Central memory CD8-positive, alpha-beta T cell (primary cell): ENCODE results near the gene GNB1.

ENCODE experiments used
- ATAC-seq: fragments of 150-1000 bp; cut with Tn5 transposase; replicated peaks from 2 replicates; pipeline ENCODE4 v1.10.0; 2022; ENCODE audit warnings: mild to moderate bottlenecking, moderate FRiP score, moderate number of reproducible peaks; ENCODE audit not compliant: poor library complexity, severe bottlenecking; ENCODE audit errors: extremely low read depth
- DNase-seq, 2 donors: peaks; one replicate each; pipeline ENCODE4 v3.0.0; 2021; ENCODE audit warnings: low spot score in 2 of 2
- H3K27ac Mint-ChIP-seq: one replicate; pipeline ENCODE4 v1.8.0; 2022; ENCODE audit warnings: low read depth, mild to moderate bottlenecking, moderate library complexity, mixed read lengths
- H3K27me3 Mint-ChIP-seq: one replicate; pipeline ENCODE4 v1.8.0; 2022; ENCODE audit warnings: mixed read lengths
- H3K36me3 Mint-ChIP-seq: one replicate; pipeline ENCODE4 v1.8.0; 2022; ENCODE audit warnings: mild to moderate bottlenecking, moderate library complexity, mixed read lengths; ENCODE audit not compliant: insufficient read depth
- H3K4me1 Mint-ChIP-seq: one replicate; pipeline ENCODE4 v1.8.0; 2022; ENCODE audit warnings: mixed read lengths
- H3K4me3 Mint-ChIP-seq: one replicate; pipeline ENCODE4 v1.8.0; 2022; ENCODE audit warnings: mild to moderate bottlenecking, moderate library complexity, mixed read lengths
- H3K9me3 Mint-ChIP-seq: one replicate; pipeline ENCODE4 v1.8.0; 2022; ENCODE audit warnings: mixed read lengths

Gene GNB1

DNA sequence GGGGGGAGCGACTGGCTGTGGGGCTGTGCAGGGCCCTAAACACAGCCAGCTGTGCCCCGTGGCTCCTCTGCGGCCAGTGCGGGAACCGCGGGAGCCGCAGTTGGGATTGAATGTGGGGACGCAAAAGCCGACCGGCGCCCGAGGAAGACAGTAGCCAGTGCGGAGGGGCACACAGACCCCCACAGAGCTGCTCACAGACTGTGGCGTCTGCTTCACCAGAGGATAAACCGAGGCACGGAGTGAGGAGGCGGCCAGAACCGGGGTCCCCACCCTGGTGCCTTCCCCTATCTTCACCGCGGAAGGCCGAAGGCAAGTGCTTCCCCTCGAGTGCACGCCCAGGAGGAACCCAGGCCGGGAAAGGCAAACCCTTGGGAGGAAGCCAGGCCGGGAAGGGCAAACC is 36.9 kb upstream of the GNB1 start:
- Mint-ChIP-seq H3K9me3 (no peaks in the 10 kb centered on the region), H3K36me3 (no peaks in the 10 kb centered on the region), H3K4me3 (no peak overlapping the region), H3K27me3 (no peaks in the 10 kb centered on the region), H3K4me1 (no peaks in the 10 kb centered on the region), H3K27ac (no peak overlapping the region)
- DNase-seq = no peak
- no peak for ATAC-seq

DNA sequence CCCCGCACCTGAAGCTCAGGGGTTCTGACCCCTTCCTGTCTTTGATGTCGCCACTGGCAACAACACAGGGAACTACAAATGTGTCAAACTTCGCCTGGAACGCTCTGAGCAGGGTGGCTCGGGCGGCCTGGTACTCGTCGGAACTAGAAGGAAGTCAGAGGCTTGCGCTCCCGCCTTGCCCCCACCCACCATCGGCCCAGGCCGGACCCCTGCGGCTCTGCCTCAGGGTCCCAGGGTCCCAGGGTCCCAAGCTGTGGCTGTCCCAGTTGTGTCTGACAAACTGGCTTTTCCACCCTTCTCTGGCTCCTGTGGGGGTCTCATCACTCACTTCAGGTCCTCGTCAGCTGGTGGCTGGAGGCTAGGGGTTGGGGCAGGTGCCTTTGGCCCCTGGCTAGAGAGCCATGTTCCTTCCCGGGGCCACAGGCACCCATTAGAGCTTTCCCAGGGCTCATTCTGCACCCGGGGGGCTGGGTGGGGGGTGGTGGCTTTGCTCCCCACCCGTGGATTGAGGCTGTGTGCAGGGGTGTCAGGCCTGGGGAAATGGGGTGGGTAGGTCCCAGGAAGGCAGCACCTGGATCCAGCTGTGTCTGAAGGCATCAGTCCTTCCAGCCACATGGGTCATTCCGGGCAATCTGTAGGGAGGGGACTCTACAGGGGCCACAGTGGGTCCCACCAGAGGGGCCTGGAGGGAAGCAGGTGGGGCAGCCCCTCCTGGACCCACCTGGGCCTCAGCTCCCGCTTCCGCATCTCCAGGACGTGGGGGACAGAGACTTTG is 36.2 kb upstream of the GNB1 start:
- Mint-ChIP-seq H3K36me3 (no peaks in the 10 kb centered on the region), H3K27me3 (no peaks in the 10 kb centered on the region), H3K4me1 (no peaks in the 10 kb centered on the region), H3K27ac (no peak overlapping the region), H3K9me3 (no peaks in the 10 kb centered on the region), H3K4me3 (no peak overlapping the region)
- DNase-seq (no peak), ATAC-seq (no peak)

DNA sequence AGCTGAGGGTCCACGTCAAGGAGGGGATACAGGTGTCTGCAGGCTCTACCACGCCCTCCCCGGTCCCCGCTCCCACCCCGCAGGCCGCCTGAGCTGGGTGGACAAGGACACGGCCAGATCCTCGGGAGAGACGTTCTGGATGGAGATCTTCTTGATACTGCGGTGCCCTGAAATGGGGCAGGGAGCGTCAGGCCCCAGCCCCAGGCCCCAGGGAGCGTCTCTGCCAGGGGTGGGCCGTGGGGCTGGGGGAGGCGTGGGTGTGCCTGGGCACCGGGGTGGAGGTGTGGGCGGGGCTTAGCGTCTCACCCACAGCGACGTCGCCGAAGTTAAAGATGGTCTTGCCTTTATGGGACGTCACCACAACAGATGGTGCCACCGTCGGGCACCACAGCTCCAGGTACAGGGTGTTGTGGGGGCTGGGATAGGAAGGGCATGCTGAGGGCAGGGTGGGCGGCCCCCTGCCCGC is 35.5 kb upstream of the GNB1 start:
- H3K27me3 Mint-ChIP-seq = no peaks in the 10 kb centered on the region

DNA sequence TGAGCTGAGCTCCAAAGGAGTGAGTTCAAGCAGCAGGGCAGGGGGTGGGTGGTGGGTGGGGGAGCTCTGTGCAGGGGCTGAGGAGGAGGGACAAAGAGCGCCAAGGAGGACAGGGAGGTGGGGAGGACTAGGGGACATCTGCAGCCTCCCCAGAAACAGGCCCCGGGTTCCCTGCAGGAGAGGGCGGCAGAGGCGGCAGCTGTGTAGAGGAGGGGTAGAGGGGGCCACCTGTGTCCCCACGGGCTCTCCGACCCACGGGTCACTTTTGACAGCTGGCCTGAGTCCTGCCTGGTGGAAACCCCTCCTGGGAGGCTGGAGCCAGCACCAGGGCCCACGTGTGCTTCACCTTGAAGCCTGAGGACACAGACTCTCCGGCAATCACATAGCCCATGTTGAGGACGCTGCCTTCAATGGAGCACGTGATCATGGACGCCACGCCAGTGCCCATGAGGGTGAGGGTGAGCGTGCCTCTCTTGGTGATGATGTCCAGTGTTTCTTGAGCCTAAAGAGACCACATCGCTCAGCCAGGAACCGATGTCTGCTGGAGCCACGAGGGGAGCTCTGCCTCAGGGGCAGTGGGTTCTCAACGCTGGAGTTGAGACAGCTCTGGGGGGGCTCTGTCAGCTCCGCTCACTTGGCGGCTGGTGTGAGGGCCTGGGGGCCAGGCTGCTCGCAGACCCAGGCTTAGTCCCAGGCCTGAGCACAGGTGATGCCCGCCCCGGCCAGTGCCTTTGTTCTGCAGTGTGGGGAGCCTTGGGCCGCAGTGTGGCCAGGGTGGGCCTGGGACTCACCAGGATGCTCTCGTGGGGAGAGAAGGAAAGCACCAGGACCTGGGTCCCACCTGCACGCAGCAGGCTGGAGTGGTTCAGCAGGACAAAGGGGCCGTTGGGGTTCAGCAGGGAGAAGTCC is 34.8 kb upstream of the GNB1 start:
- ATAC-seq = no peak
- Mint-ChIP-seq H3K27me3 (no peaks in the 10 kb centered on the region), H3K4me1 (no peaks in the 10 kb centered on the region), H3K9me3 (no peaks in the 10 kb centered on the region), H3K27ac (no peak overlapping the region), H3K36me3 (no peaks in the 10 kb centered on the region), H3K4me3 (no peak overlapping the region)
- no peak for DNase-seq

More for the DNA sequence above, 35.5 kb upstream of the GNB1 start:
- H3K9me3 Mint-ChIP-seq = no peaks in the 10 kb centered on the region
- H3K4me3 Mint-ChIP-seq = no peak overlapping the region
- DNase-seq (no peak), ATAC-seq (no peak)
- no peak overlapping the region for H3K27ac Mint-ChIP-seq
- no peaks in the 10 kb centered on the region for H3K36me3 Mint-ChIP-seq
- no peaks in the 10 kb centered on the region for H3K4me1 Mint-ChIP-seq

DNA sequence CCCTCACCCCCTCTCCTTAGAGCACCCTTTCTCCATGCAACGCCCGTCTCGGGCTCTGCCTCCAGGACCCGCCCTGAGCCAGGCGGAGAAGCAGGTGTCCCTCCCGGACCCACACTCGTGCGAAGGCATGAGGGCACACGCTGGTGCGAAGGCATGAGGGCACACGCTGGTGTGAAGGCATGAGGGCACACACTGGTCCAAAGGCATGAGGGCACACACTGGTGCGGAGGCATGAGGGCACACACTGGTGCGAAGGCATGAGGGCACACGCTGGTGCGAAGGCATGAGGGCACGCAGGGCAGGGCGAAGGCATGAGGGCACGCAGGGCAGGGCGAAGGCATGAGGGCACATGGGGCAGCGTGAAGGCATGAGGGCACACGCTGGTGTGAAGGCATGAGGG is 34.0 kb upstream of the GNB1 start:
- H3K4me1 Mint-ChIP-seq = no peaks in the 10 kb centered on the region
- H3K27ac Mint-ChIP-seq = no peak overlapping the region
- H3K27me3 Mint-ChIP-seq = no peaks in the 10 kb centered on the region
- no peaks in the 10 kb centered on the region for H3K36me3 Mint-ChIP-seq
- no peak overlapping the region for H3K4me3 Mint-ChIP-seq
- no peak for DNase-seq
- no peak for ATAC-seq
- H3K9me3 Mint-ChIP-seq = no peaks in the 10 kb centered on the region

DNA sequence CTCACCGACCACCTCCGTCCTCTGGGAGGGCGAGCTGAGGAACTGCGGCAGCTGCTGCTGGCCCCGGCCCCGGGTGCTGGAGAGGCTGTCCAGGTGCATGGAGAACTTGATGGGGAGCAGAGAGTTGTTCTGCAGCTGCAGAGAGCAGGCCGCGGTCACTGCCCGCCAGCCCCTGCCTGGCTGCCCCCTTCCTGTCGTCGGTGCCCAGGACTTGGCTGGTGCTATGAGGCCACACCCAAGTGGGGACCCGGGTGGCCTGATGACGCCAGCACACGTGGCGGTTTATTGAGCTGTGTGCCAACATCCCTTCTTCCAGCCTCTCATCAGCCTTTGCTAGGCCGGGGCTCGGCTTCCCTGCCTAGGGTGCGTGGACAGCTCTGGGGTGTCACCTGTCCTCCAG is 33.5 kb upstream of the GNB1 start:
- ATAC-seq = no peak
- no peak overlapping the region for H3K4me3 Mint-ChIP-seq
- no peak for DNase-seq

DNA sequence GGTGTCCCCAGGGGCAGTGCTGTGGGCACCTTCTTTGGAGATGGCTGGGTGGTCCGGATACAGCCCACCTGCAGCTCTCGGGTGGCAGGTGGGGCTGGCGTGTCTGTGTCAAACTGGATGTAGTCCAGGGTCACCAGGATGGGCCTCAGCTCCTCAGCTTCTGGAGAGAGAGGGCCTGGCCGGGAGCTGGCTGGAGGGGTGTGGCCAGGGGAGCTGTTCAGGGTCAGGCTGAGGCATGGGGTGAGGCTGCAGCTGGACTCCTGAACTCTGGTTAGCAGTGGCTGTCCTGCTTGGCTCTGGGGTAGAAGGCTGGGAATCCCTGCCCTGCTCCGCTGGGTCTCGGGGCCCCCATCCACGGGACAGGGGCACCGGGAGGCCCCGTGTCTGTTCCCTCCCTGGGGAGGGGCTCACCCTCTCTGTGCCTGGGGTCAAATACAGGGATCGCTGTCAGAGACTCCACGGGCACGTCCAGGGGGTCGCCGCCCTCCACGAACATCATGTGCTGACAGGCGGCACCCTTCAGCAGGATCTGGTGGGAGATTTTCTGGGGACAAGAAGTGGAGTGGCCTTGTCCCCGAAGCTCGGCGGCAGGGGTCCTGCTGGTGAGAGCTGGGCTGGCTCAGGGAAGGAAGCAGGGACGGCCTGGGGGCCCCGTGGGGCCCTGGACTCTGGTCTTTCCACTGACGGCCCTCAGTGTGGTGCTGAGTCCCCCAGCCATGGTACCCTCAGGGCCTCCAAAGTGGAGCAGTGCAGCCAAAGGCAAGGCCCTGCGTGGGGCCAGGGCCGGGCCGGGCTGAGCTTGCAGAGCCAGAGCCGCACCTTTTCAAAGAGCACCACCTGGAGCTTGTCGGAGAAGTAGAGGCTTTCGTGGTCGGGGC is 32.3 kb upstream of the GNB1 start:
- DNase-seq (no peak), ATAC-seq (no peak)
- no peak overlapping the region for H3K4me3 Mint-ChIP-seq
- H3K36me3 Mint-ChIP-seq = peaks cover 4% of the 10 kb centered on the region
- H3K9me3 Mint-ChIP-seq = no peaks in the 10 kb centered on the region
- H3K4me1 Mint-ChIP-seq = no peaks in the 10 kb centered on the region
- no peaks in the 10 kb centered on the region for H3K27me3 Mint-ChIP-seq
- no peak overlapping the region for H3K27ac Mint-ChIP-seq

More for the DNA sequence above, 33.5 kb upstream of the GNB1 start:
- H3K4me1 Mint-ChIP-seq = no peaks in the 10 kb centered on the region
- H3K36me3 Mint-ChIP-seq = peaks cover 1% of the 10 kb centered on the region
- H3K27me3 Mint-ChIP-seq = no peaks in the 10 kb centered on the region
- no peaks in the 10 kb centered on the region for H3K9me3 Mint-ChIP-seq
- H3K27ac Mint-ChIP-seq = no peak overlapping the region

DNA sequence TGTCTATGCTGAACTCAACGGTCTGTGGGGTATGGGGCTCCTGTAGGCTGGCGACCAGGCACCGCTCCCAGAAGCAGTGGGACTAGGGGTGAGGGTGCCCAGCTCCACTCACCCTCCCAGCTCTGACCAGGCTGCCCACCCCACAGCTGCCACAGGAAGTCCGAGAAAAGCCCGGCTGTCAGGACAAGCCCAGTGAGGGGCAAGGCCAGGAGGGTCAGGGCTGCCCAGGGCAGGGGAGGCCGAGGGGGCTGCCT is 31.7 kb upstream of the GNB1 start:
- DNase-seq = no peak
- no peaks in the 10 kb centered on the region for H3K27me3 Mint-ChIP-seq
- H3K27ac Mint-ChIP-seq = no peak overlapping the region
- H3K36me3 Mint-ChIP-seq = peaks cover 4% of the 10 kb centered on the region
- no peak overlapping the region for H3K4me3 Mint-ChIP-seq
- no peaks in the 10 kb centered on the region for H3K4me1 Mint-ChIP-seq
- no peaks in the 10 kb centered on the region for H3K9me3 Mint-ChIP-seq
- ATAC-seq = no peak

DNA sequence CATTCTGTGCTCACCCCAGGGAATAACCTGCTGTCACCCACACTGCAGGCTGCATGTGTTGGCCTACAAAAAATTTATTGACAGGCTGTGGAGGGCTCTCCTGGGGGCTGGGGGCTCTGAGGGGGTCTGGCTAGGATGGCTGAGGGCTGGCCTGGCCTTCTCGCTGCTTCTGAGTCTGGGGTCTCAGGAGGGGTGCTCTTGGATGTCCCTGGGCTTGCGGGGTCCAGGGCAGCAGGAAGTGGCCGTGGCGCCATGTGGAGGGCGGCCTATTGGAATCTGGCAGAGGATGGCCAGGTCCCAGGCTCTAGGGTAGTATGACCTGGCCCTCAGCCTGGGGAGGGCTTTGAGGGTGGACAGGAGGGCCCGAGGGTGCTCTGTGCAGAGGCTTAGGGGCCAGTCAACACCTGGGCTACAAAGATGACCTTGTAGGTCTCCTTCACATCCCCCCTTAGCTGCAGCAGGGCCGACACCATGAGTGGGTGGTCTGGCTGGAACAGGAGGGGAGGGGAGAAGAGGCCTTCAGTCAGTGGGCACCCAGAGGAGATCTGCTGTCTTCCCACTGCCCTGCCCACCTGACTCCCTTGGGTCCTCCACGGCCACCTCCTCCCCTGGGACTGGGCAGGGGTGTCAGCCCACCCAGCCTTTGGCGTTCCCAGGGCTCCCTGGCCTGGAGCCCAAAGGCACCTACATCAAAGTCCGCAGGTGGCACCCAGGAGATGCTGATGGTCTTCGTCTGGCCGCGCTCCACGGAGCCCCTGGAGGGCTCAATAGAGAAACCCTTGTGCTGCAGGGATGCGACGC is 31.2 kb upstream of the GNB1 start:
- no peak overlapping the region for H3K27ac Mint-ChIP-seq
- ATAC-seq (no peak), DNase-seq (no peak)
- no peaks in the 10 kb centered on the region for H3K9me3 Mint-ChIP-seq
- H3K36me3 Mint-ChIP-seq = peaks cover 4% of the 10 kb centered on the region
- no peaks in the 10 kb centered on the region for H3K4me1 Mint-ChIP-seq
- H3K27me3 Mint-ChIP-seq = no peaks in the 10 kb centered on the region
- H3K4me3 Mint-ChIP-seq = no peak overlapping the region

DNA sequence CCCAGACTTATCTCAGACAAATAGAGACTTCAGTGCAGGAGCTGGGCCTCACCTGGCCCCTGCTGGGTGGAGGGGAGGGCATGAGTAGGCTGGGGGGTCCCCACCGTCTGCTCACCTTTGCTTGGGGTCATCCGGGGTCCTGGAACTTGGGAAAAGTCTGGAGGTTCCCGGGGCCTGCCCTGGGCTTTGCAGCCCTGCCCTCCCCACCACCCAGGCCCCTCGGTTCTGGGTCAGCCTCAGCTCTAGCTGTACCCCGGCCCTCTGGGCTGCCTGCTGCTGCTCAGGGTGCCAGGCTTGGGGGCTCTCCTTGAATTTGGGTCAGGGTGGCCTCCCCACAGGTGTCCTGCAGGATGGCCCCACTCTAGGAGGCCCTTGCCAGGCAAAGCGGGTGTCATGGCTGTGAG is 30.6 kb upstream of the GNB1 start:
- DNase-seq (no peak), ATAC-seq (no peak)
- Mint-ChIP-seq H3K4me3 (no peak overlapping the region), H3K27ac (no peak overlapping the region), H3K4me1 (no peaks in the 10 kb centered on the region), H3K9me3 (no peaks in the 10 kb centered on the region), H3K36me3 (peaks cover 4% of the 10 kb centered on the region), H3K27me3 (no peaks in the 10 kb centered on the region)

DNA sequence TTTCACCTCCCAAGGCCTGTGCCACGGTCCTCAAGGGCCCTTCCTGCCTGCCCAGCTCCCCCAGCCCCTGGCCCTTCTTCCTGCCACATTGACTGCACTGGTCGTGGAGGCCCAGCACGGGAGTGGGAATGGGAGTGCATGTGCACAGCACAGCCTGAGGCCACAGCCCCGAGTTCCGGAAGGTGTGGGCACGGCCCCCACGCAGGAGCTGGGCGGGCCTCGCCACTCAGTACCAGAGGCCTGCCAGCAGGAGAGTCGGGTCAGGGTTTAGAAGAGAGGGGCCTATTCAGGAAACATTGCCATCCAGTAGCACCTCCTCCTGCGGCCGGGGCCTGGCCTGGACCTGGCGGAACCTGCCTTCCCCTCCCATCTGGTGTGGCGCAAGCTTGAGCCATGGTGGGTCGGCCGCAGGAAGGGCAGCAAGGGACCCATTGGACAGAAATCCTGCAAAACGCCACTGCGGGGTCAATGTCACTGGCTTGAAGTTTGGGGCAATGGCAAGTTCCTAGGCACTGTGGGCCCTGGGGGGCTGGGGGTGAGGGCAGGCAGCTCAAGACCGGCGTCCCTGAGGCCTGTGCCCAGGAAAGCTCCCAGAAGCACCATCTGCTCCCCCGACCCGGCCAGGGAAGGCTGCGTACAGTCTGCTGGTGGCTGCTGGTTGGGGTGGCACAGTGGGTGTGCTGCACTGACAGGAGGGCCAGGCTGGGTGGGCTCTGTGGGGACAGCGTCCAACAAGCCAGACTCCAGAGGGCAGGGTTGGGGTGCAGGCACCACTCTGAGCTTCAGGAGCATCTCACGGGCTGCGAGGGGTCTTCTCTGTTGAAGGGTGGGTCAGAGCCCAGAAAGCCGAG is 29.9 kb upstream of the GNB1 start:
- H3K4me1 Mint-ChIP-seq = no peaks in the 10 kb centered on the region
- DNase-seq = no peak
- no peak for ATAC-seq
- no peaks in the 10 kb centered on the region for H3K27me3 Mint-ChIP-seq
- H3K9me3 Mint-ChIP-seq = no peaks in the 10 kb centered on the region
- H3K36me3 Mint-ChIP-seq = peaks cover 5% of the 10 kb centered on the region
- no peak overlapping the region for H3K4me3 Mint-ChIP-seq
- H3K27ac Mint-ChIP-seq = no peak overlapping the region
